Stimulated activated CD4-positive, alpha-beta T cell treated with anti-CD3 and anti-CD28 coated beads, Interleukin-1b, Interleukin-23, amount 100 ng/mL, for 48 hours (primary cell): ENCODE results near the gene XRCC5.

ENCODE experiments used
- DNase-seq: peaks from one replicate; pipeline ENCODE4 v3.0.0-alpha.2; 2020

Gene XRCC5

DNA sequence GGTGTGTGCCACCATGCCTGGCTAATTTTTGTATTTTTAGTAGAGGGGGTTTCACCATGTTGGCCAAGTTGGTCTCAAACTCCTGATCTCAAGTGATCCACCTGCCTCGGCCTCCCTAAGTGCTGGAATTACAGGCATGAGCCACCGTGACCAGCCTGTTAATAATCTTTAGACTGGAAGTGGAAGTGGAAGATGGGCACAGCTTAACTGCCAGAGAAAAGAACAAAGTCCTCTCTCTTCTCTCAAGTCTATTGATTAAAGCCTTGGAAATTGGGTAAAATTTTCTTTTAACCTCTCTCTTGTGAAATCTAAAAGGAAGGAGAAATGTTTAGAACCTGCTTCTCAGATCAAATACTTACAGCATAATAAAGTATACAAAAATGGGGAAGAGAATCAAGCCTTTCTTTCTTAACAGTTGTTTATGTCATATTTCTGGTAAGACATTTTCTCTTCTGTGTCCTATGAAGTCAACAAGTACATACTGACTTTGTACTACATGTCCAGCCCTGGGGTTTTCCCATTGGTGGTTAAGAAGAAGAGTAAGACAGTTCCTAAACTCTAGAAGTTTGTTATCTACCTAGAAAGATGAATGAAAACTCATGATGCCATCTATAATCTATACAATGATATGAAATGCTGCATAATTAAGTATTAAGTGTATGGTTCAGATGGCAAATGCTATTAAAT lies 22.8 kb upstream of the XRCC5 start:
- no peak for DNase-seq

- no peak for DNase-seq
Observed at GRCh38 chr2:216090369-216090786, 18.8 kb upstream of the XRCC5 start.

GRCh38 chr2:216092646-216093045 lies 16.5 kb upstream of the XRCC5 start:
- DNase-seq = no peak

DNA sequence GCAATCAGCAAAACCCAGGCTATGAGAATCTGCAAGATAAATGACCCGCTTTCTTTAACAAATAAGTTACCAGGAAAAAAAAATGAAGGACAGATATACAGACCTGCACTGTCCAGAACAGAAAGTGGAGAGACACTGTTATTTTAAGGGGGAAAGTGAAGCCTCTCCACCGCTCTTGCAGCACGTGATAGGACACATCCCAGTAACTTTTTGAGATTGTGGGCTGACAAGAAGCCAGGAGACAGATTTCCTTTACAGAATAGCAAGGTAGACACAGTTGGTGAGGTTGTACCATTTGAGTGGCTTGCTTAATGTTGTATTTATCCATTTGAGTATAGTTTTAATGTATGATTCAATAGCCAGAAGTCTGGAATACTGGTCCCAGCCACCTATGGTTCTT lies 14.4 kb upstream of the XRCC5 start:
- DNase-seq = no peak

- no peak for DNase-seq
Observed at GRCh38 chr2:216098421-216099334, 10.5 kb upstream of the XRCC5 start.

DNA sequence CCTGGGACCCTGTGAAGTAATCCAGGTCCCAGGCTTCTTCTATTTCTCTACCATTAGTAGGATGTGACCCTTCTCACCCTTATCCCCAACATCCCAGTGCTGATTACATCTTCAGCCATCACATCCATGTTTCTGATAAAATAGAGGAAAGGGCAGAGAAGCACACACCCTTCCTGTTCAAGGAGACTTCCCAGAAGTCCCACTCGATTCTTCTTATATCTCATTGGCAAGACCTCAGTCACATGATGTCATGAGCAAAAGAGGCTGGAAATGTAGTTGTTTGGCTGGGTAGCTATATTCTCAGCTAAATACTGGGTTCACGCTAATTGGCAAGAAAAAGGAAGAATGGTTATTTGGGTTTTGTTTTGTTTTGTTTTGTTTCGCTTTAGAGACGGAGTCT lies 8.0 kb upstream of the XRCC5 start:
- DNase-seq = no peak

GRCh38 chr2:216103213-216103612 lies 5.9 kb upstream of the XRCC5 start:
- DNase-seq = no peak

DNA sequence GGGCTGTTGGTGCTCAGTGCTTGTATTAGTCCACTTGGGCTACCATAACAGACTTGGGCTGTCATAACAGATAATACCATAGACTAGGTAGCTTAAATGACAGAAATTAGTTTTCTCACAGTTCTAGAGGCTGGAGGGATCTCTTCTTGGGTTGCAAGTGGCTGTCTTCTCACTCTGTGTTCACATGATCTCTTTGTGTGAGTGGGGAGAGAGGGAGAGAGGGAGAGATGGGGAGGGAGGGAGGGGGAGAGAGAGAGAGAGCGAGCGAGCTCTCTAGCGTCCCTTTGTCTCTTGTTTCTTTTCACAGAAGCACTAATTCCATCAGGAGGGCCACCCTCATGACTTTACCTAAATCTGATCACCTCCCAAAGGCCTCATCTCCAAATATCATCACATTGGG lies 4.5 kb upstream of the XRCC5 start:
- DNase-seq = no peak

GRCh38 chr2:216107320-216107719 lies 1.8 kb upstream of the XRCC5 start:
- DNase-seq = no peak

DNA sequence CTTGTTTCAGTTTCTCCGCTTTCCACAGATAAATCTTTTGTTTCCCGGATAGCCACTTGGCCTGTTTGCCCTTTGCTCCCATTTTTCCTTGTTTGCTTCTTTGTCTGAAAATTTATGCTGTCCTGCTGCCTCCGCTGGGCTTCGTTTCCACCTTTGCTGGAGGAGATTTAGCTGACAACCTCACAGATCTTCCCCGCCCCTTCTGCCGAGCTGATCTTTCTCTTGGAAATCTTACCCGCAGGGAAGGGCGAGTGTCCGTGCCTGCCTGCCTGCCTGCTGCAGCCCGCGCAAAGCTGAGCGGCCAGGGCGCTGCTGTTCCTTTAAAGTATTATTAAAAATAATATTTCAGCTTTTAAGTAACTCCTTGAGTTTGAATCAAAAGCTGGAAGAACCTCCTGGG lies 1.4 kb upstream of the XRCC5 start:
- DNase-seq = no peak

- no peak for DNase-seq
Observed at GRCh38 chr2:216108310-216108966, 710 bp upstream of the XRCC5 start.

DNA sequence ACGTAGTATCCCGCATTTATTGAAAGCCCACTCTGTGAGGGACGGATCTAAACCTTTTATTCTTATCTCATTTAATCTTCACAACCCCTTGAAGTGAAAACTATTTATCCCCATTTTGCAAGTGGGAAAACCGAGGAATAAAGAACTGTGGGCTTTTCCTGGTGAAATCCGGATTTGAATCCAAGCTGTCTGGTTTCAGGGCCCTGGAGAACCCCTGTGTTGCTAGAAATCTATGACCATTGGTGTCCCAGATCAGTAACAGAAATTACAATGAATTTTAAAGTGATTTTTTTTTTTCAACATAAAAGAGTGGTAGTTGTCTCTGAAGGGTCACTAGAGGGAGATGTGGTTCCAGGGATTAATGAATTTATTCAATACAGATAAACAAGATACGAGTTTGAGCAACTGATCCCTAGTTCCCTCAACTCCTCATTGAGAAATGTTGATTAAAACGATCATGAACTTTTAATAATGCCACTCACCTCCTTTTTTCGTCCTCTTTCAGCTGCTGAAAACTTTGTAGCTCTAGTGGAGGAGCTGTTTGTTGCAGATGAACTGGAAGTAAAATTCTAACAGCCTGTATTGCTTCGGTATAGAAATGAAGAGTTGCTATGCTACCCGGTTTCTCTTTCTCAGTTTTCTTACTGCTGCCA lies 940 bp downstream of the XRCC5 start:
- no peak for DNase-seq

GRCh38 chr2:216110620-216111019 lies 1.5 kb downstream of the XRCC5 start:
- DNase-seq = no peak

DNA sequence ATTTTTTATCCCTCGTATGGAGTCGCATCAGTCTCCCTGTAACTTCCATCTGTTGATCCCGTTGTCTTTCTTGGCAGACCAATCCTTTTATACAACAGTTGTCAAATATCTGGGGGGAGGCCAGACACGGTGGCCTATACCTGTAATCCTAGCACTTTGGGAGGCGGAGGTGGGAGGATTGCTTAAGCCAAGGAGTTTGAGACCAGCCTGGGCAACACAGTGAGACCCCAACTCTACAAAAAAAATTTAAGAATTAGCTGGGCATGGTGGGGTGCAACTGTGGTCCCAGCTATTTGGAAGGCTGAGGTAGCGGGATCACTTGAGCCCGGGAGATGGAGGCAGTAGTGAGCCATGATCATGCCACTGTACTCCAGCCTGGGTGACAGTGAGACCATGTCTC lies 2.0 kb downstream of the XRCC5 start:
- DNase-seq = no peak

- DNase-seq = no peak
Observed at GRCh38 chr2:216112926-216113325, 3.8 kb downstream of the XRCC5 start.

GRCh38 chr2:216113572-216113971 lies 4.4 kb downstream of the XRCC5 start:
- peak; percentile 28 for DNase-seq

- no peak for DNase-seq
Observed at GRCh38 chr2:216114382-216114713, 5.2 kb downstream of the XRCC5 start.

GRCh38 chr2:216114714-216115531 lies 5.8 kb downstream of the XRCC5 start:
- peak; percentile 98 for DNase-seq

DNA sequence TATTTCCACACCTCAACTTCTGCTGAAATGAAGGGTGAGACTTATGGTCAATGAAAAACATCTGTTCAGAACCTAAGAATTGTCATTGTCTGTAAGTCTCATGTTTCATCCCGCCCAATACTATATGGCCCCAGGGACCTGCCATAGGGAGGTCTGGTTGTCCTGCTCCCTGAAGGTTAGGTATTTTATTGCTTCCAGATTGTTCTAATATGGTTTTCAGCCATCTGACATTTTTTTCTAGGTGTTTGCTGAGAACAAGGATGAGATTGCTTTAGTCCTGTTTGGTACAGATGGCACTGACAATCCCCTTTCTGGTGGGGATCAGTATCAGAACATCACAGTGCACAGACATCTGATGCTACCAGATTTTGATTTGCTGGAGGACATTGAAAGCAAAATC lies 7.3 kb downstream of the XRCC5 start:
- no peak for DNase-seq

GRCh38 chr2:216117561-216118340 lies 8.6 kb downstream of the XRCC5 start:
- DNase-seq = no peak

DNA sequence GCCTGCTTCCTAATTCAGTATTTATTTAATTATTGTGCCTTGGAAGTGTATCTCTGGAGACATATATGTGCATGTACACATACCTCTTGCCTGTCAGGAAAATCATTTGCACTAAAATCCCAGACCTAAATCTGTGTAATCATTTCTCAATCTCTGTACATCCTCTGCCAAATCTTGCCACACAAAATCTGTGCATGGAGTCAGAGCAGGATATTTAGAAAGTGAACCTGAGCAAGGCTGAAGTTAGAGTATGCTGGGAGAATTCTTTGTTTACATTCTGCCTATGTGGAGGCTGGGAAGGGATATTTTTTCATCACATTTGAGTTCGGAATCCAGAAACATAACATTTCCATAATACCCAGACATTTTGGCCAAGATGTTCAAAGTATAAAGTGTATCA lies 9.3 kb downstream of the XRCC5 start:
- DNase-seq = no peak

- DNase-seq = no peak
Observed at GRCh38 chr2:216119146-216119545, 10.0 kb downstream of the XRCC5 start.
